Islet precursor cell (in vitro differentiated cells): ENCODE measurements around the gene KHDRBS1.
"Not testable (repeated sequence)": the region's sequence is repeated elsewhere in the genome, so short reads cannot be mapped to it uniquely, and the experiment has no call there.

Source experiments
- DNase-seq: peaks from one replicate; pipeline ENCODE4 v3.0.0-alpha.2; 2018

The KHDRBS1 gene

DNA sequence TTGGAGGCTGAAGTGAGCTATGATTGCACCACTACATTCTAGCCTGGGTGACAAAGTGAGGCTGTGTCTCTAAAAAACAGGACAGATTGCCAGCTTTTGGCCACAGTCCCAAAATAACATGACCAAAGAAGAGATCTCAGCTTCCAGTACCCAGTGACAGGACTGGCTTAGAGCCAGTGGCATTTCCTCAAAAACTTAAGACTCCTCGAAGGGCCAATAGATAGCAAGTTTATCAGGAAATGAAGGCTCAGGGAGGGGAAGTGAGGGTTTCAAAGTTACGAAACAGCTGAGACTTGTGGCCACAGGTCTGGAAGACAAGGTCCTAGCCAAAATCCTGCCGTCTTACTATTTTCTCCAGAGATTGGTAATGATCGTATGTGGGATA, 52.8 kb downstream of the KHDRBS1 start:
- DNase-seq, result peak; percentile 47

DNA sequence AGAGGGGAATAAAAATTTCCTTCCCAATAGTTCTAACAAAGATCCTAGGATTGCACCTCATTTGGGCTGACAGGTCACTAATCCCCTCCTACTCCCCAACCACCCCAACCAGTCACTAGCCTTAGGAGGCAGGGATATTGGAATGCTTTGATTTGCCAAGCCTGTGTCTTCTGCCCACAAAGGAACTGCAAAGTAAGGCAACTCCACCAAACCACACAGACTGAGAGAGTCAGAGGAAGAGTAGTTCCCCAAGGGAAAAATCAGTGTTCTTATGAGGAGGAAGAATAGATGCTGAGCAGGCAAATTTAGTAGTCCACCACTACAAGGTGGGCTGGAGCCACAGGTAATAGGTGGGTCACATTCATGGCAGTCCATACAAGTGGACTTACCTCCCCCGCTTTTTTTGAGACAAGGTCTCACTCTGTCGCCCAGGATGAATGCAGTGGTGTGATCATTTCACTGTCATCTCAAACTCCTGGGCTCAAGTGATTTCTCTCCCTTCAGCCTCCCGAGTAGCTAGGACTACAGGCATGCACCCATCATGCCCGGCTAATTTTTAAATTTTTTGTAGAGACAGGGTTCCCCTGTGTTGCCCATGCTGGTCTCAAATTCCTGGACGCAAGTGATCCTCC, 55.4 kb downstream of the KHDRBS1 start:
- DNase-seq, result peak; percentile 69

DNA sequence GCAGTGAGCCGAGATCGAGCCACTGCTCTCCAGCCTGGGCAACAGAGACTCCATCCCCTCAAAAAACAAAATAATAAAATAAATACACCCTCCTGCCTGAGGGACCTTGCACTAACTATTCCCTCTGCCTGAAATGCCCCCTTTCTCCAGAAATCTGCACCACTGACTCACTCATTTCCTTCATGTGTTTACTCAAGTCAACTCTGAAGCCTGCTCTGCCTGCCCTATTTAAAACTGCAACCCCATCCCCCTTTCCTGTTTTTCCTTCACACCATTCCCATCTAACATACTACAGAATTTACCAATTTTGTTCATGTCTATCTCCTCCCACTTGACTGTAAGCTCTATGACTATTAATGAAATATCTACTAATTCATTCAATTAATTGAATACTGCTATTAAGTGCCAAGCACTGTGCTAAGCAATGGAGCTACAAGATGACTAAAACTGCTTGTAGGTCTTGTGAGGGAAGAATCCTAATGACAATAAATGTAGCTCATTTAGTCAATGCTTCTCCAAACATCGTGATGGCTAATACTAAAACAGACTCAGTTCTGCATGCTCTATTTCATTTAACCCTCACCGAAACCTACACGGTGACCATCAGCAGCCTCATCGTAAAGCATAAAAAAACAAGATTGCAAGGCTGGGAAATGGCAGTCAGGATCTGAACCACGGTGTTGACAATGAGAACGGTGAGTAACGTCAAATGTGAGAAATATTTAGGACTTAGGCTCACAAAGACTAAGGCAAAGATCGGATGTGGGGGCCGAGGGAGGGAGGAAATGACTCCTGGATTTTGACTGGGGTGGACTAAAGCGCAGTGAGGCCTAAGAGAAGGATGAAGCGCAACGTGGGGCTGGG, 58.3 kb downstream of the KHDRBS1 start:
- DNase-seq, result no peak

DNA sequence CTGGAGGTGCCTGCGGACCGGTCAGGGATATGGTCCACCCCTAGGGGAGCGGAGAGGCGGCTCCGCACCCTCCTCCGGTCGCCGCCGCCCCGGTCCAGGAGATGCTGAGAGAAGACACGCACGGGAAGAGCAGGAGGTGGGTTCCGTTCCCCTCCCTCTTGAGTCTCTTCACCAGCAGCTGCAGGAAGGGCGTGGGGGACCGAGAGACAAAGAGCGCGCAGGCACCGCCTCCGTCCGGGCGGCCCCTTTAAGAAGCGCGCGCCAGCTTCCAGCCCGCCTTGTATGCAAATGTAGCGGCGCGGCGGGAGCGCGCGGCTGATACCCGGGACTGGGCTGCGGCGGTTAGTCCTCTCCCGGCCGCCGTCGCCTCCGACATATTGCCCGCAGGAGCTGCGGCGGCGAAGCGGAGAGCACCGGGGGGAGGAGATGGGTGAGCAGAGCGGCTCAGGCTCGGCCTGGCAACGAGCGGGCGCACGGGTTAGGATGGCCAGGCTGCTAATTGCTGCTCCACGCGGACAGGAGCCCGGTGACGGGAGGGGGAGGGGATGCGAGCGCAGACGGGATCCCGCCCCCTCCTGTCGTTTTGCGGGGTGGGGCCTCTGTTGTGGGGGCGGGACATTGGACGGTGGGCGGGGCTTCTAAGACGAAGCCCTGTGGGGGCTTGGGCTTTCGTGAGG, 59.1 kb downstream of the KHDRBS1 start, which contains the start of gene TMEM39B:
TSS of gene TMEM39B (plus strand) at position 318 of the 677 bp plus-strand sequence. CDS start at position 427, 109 bp downstream.
- peak; percentile 97 for DNase-seq

DNA sequence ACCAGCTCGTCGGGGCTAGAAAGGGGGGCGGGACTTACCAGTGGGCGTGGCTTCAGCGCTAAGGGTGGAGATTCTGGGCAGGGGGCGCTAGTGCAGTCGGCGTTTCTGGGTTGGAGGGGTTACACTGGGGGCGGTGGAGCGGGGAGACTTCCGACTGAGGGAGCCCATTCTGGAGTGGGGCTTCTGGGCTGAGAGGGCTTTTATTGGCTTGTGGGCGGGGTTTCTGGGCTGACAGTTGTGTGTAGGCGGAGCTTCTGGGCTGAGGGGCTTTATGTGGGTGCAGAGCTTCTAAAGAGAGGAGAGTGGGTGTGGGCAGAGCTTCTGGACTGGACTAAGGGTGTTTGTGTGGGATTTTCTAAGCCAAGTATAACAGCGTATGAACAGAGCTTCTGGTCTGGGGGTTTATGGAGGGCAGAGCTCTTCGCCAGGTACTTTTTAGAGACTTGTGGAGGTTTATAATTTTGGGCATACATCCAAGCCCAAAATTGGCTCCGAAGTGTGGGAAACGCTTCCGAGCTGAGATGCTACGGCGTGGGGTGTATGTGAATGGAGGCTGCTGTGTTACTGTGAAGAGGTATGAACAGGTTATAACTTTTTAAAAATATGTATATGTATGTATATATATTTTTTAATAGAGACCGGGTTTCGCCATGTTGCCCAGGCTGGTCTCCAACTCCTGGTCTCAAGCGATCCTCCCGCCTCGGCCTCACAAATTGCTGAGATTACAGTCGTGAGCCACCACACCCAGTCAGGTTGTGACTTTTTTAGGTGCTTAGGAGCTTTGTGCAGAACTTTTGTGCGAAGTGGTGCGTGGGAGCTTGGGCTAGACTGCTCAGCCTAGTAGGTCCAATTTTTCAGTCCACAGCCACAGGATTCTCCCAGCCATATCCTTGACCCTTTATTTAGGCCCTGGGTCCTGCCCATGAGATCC, 59.9 kb downstream of the KHDRBS1 start:
- DNase-seq, result no peak

DNA sequence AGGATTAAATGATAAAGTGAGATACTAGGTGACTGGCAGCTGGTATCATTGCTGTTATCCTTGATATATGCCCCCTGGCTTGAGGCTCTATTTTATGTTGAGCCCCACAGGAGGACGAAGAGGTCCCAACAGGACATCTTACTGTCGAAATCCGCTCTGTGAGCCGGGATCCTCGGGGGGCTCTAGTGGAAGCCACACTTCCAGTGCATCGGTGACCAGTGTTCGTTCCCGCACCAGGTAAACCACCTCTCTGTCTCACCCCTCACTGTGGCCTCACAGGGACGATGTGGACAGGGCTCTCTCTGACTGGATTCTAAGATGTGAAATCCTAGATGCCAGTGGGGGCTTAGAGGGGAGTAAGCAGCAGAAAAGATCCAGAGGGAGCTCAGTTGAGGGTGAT, 61.2 kb downstream of the KHDRBS1 start:
- no peak for DNase-seq

DNA sequence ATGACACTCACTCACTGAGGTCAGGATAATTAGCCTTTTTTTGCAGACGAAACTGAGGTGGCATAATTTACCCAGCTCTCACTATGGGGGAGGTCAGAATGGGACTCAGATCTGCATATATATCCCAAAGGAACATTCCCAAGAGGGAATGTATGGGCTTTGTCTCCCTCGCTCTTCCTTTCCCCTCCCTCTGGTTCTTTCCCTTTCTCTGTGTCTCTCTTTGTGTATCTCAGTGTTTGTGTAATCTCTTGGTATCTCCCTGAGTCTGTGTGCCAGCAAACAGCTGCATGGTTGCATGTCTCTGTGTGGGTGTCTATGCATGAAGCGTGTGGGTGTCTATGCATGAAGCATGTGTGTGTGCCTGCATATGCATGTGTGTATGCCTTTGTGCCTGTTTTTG, 63.8 kb downstream of the KHDRBS1 start:
- DNase-seq, result no peak

DNA sequence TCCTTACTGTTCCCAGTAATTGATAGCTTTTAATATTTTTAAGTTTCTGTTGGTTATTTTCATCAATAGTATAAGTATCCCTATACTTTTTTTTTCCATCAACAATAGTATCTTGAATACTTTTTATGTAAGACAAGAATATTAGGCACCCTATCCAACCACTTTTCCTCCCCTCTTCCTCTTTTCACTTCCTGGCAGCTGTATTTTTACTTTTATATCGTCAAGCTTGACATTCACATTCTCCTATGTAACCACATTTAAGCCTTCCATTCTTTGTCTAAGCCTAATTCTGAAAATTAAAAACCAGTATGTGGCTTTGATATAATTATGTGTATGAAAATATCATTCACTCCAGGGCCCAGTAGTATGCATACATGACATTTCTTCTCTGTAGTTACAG, 68.4 kb downstream of the KHDRBS1 start:
- DNase-seq, result no peak

DNA sequence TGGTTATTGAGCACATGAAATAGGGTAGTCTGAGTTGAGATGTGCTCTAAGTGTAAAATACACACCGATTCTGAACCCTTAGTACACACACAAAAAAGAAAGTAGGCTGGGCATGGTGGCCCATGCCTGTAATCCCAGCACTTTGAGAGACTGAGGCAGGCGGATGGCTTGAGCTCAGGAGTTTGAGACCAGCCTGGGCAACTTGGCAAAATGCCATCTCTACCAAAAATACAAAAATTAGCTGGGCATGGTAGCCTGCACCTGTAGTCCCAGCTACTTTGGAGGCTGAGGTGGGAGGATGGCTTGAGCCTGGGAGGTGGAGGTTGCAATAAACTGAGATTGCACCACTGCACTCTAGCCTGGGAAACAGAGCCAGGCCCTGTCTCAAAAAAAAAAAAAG, 72.7 kb downstream of the KHDRBS1 start:
- not testable (repeated sequence) for DNase-seq

DNA sequence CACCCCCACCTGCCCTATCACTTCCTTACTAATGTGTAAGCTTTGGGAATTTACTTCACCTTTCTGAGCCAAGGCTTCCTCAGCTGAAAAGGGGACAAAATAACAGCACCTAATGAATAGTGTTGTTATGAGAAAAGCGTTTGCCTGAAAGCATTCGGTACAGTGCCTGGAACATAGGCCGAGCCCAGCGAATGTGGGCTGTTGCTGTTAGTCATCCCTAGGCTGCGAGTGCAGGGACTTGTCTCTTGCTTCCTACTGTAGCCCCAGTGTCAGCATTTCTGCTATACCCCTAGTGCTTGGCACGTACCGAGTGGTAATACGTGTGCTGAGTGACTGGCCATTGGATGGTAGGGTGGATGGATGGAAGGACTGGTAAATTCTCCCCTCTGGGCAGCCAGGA, 77.5 kb downstream of the KHDRBS1 start:
- no peak for DNase-seq

DNA sequence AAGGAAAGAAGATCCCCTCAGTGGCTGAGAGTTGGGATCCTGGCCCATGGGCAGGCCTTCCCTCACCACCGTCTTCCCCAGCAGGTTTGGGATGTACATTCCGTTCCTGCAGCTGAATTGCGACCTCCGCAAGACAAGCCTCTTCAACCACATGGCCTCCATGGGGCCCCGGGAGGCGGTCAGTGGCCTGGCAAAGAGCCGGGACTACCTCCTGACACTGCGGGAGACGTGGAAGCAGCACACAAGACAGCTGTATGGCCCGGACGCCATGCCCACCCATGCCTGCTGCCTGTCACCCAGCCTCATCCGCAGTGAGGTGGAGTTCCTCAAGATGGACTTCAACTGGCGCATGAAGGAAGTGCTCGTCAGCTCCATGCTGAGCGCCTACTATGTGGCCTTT, 77.9 kb downstream of the KHDRBS1 start:
- DNase-seq, result no peak
